Activated naive CD4-positive, alpha-beta T cell treated with anti-CD3 and anti-CD28 coated beads, Interleukin-2, amount 50 U/mL, for 72 hours (primary cell): ENCODE results near the gene MCM9. TPM values are rescaled to one million over a fixed set of nuclear protein-coding genes. Genes with fewer than 3 reads are reported as not detected.
A peak's percentile ranks its signal among the peaks of the same experiment; 100 is the strongest.
"Not testable (repeated sequence)": the region's sequence is repeated elsewhere in the genome, so short reads cannot be mapped to it uniquely, and the experiment has no call there.

Experiments
- ATAC-seq, 2 donors: fragments of 150-1000 bp; cut with Tn5 transposase; 2 replicates each; pipeline ENCODE4 v1.10.0; 2021; ENCODE audit warnings: mild to moderate bottlenecking in 2 of 2, moderate library complexity in 2 of 2
- DNase-seq, 2 donors: peaks; one replicate each; pipeline ENCODE4 v3.0.0; 2021 to 2022; ENCODE audit warnings: low spot score in 2 of 2
- H3K27ac Mint-ChIP-seq, 2 donors: one replicate each; pipeline ENCODE4 v1.8.0; 2022; ENCODE audit warnings: mild to moderate bottlenecking in 2 of 2, mixed read lengths in 2 of 2
- H3K36me3 Mint-ChIP-seq, 2 donors: one replicate each; pipeline ENCODE4 v1.8.0; 2022; ENCODE audit warnings: mixed read lengths in 2 of 2
- H3K9me3 Mint-ChIP-seq, 2 donors: one replicate each; pipeline ENCODE4 v1.8.0; 2022; ENCODE audit warnings: mixed read lengths in 2 of 2
- total RNA-seq, 2 donors: library from RNA; stranded (reverse); gene quantifications; one replicate each; pipeline ENCODE4 v1.2.3, GENCODE V29; 2022

Gene MCM9
- total RNA-seq, 2 donors from 2014 or later = 15.8 to 19.0 TPM

- DNase-seq (no peak), ATAC-seq (no peak)
- H3K36me3 Mint-ChIP-seq = peaks cover 2 to 3% of the 10 kb centered on the region in 2 donors
- H3K27ac Mint-ChIP-seq = no peak overlapping the region
- peaks cover 0 to 3% of the 10 kb centered on the region in 2 donors for H3K9me3 Mint-ChIP-seq
Measured at GRCh38 chr6:118783931-118784550, 150.9 kb downstream of the MCM9 start.

GRCh38 chr6:118782651-118783050 is 152.3 kb downstream of the MCM9 start:
- ATAC-seq (no peak), DNase-seq (no peak)
- Mint-ChIP-seq H3K9me3 (no peaks in the 10 kb centered on the region), H3K27ac (no peak overlapping the region), H3K36me3 (no peaks in the 10 kb centered on the region)

GRCh38 chr6:118781897-118782296 is 153.1 kb downstream of the MCM9 start:
- Mint-ChIP-seq H3K9me3 (no peaks in the 10 kb centered on the region), H3K27ac (no peak overlapping the region), H3K36me3 (no peaks in the 10 kb centered on the region)
- no peak for DNase-seq
- no peak for ATAC-seq

DNA sequence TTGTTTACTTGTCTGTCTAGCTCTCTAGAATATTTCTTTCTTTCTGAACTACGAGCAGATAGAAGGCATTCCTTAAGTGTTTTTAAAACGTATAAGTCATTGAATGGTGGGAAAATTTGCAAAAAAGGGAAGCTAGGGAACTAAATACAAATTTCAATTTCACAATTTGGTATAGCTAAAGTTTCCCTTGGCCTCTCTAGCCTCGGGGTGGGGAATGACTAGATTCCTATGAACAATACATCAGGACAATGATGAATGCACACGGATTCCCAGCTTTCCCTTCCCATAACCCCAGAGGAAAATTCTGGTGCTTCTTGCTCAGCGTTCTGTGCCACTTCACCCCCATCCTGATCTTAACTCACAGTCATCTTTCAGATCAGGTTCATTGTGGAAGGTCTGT is 154.3 kb downstream of the MCM9 start:
- DNase-seq = no peak
- ATAC-seq = no peak
- no peaks in the 10 kb centered on the region for H3K36me3 Mint-ChIP-seq
- no peak overlapping the region for H3K27ac Mint-ChIP-seq
- H3K9me3 Mint-ChIP-seq = no peaks in the 10 kb centered on the region

GRCh38 chr6:118776607-118777549 is 158.1 kb downstream of the MCM9 start:
- no peaks in the 10 kb centered on the region for H3K36me3 Mint-ChIP-seq
- DNase-seq = peak in 1 of 2 donors; percentile 66
- H3K27ac Mint-ChIP-seq = peak overlapping the region in 1 of 2 donors; percentile 14
- H3K9me3 Mint-ChIP-seq = no peaks in the 10 kb centered on the region
- peak; percentile 85 to 87 for ATAC-seq

- ATAC-seq (no peak), DNase-seq (no peak)
- H3K36me3 Mint-ChIP-seq = no peaks in the 10 kb centered on the region
- H3K9me3 Mint-ChIP-seq = no peaks in the 10 kb centered on the region
- no peak overlapping the region for H3K27ac Mint-ChIP-seq
Measured at GRCh38 chr6:118775381-118775780, 159.6 kb downstream of the MCM9 start.

- no peak overlapping the region for H3K27ac Mint-ChIP-seq
- DNase-seq = no peak
- no peaks in the 10 kb centered on the region for H3K36me3 Mint-ChIP-seq
Measured at GRCh38 chr6:118774581-118774980, 160.4 kb downstream of the MCM9 start.

DNA sequence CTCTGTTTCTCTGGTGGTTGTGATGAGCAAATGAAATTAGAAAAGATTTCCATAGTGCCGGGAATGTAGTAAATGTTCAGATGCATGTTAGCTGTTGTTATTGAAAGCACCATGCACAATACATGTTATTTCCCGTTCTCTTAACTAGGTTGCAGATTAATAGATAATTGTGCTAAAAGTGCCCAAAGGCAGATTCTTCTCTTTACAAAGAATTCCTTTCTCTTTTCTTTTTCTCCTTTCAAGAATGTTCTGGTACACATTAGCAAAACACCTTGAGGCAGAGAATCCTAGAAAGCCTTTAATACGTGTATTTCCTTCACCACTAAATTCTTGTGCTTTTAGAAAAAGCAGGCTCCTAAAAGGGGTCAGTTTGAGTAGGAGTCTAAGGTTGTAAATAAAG is 162.1 kb downstream of the MCM9 start:
- no peak for ATAC-seq
- H3K9me3 Mint-ChIP-seq = no peaks in the 10 kb centered on the region
- H3K27ac Mint-ChIP-seq = no peak overlapping the region
- no peak for DNase-seq
- H3K36me3 Mint-ChIP-seq = no peaks in the 10 kb centered on the region

More at GRCh38 chr6:118774581-118774980, 160.4 kb downstream of the MCM9 start:
- H3K9me3 Mint-ChIP-seq = no peaks in the 10 kb centered on the region
- no peak for ATAC-seq

GRCh38 chr6:118771253-118771652 is 163.7 kb downstream of the MCM9 start:
- Mint-ChIP-seq H3K36me3 (no peaks in the 10 kb centered on the region), H3K9me3 (peaks cover 0 to 5% of the 10 kb centered on the region in 2 donors), H3K27ac (no peak overlapping the region)
- no peak for DNase-seq
- no peak for ATAC-seq

DNA sequence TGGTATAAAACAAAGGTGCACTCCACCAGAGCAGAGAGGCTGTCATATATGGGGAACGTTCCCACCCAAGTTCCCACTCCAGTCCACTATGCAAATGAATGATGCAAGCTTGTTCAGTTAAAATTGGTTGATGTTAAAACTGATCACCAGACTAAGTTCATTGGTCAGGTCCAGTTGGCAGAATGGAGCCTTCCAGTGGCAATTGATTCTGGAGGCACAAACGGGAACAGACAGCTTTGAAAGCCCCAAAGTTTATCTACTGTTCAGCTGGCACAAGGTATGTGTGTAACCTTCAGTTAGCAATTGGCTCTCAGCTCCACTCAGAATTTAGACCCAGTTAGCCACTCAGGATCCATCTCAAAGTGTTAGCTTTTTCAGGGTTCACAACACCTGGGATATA is 164.1 kb downstream of the MCM9 start:
- Mint-ChIP-seq H3K27ac (no peak overlapping the region), H3K9me3 (peaks cover 0 to 5% of the 10 kb centered on the region in 2 donors), H3K36me3 (no peaks in the 10 kb centered on the region)
- ATAC-seq (no peak), DNase-seq (no peak)

DNA sequence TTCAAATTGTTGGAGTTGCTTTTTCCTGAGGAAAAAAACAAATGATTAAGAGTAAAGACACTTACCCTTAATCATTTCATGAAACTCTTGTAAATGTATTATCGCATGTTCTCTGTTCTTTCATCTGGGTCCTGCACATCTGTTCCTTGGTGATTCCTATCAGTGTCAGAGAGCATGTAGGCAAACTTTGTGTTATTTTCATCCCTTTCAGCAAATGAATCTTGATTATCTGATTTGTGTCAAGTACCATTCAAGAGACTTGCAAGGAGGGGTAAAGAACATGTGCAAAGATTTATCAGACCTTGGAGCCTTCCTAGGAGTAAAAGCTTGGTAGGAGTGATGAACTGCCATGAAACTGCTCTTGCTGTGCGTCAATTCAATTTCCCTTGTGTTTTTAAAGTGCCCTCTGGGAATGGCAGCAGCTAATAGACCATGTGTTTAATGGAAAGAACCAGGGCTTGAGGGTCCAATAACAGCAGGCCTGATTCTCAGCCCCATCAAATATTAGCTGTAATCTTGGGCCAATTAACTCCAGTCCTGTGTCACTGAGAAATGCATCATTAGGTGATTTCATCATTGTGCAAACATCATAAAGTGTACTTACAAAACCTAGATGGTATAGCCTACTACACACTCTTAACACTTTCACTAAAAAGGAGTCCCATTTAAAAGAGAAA is 164.7 kb downstream of the MCM9 start:
- ATAC-seq (no peak), DNase-seq (no peak)
- Mint-ChIP-seq H3K36me3 (no peaks in the 10 kb centered on the region), H3K9me3 (peaks cover 0 to 5% of the 10 kb centered on the region in 2 donors), H3K27ac (no peak overlapping the region)

GRCh38 chr6:118768904-118769325 is 166.0 kb downstream of the MCM9 start:
- Mint-ChIP-seq H3K9me3 (peaks cover 0 to 5% of the 10 kb centered on the region in 2 donors), H3K27ac (peak overlapping the region; percentile 72 to 80), H3K36me3 (no peaks in the 10 kb centered on the region)
- peak; percentile 84 to 92 for ATAC-seq
- peak in 1 of 2 donors; percentile 28 for DNase-seq

DNA sequence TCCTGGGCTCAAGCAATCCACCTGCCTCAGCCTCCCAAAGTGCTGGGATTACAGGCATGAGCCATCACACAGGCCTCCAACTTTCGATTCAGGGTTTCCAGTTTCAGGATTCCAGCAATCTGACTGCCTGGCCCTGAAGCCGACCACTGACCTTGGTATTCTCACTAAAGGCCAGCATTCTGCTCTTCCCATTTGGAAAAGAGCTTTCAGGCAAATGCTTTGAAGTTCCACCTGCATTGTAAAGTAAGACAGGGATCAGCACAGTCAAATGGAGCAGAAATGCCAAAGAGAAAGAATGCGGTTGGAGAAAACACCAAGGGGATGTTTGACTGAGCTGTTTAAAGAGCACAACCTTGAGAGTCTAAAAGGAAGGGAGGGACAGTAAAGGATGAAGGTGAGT is 166.5 kb downstream of the MCM9 start:
- no peaks in the 10 kb centered on the region for H3K36me3 Mint-ChIP-seq
- ATAC-seq = no peak
- H3K27ac Mint-ChIP-seq = peak overlapping the region; percentile 72 to 80
- H3K9me3 Mint-ChIP-seq = peaks cover 0 to 5% of the 10 kb centered on the region in 2 donors
- no peak for DNase-seq

- ATAC-seq, H3K27ac Mint-ChIP-seq, DNase-seq, H3K9me3 Mint-ChIP-seq, H3K36me3 Mint-ChIP-seq: not testable (repeated sequence)
Measured at GRCh38 chr6:118765316-118765715, 169.6 kb downstream of the MCM9 start.

GRCh38 chr6:118764766-118765165 is 170.2 kb downstream of the MCM9 start:
- H3K9me3 Mint-ChIP-seq = peaks cover 0 to 5% of the 10 kb centered on the region in 2 donors
- ATAC-seq = no peak
- no peaks in the 10 kb centered on the region for H3K36me3 Mint-ChIP-seq
- H3K27ac Mint-ChIP-seq = no peak overlapping the region
- no peak for DNase-seq
